Neural progenitor cell (in vitro differentiated cells): ENCODE results near the gene LIN9. TPM values are rescaled to one million over a fixed set of nuclear protein-coding genes. Genes with fewer than 3 reads are reported as not detected.

ENCODE experiments used
- DNase-seq: peaks from one replicate; pipeline ENCODE4 v3.0.0-alpha.2; 2016; ENCODE audit warnings: low spot score
- H2AFZ ChIP-seq: fragments of 200-600 bp; sonication (generic); replicated peaks from 2 replicates; pipeline ENCODE4 v1.6.1; 2016; ENCODE audit warnings: antibody characterized with exemption
- H3F3A ChIP-seq: fragments of 200-600 bp; sonication (generic); 2 replicates; pipeline ENCODE4 v1.6.1; 2016; ENCODE audit warnings: antibody characterized with exemption, low read depth
- H3K27ac ChIP-seq: fragments of 200-600 bp; sonication (generic); 2 replicates; pipeline ENCODE4 v1.5.1; 2016; ENCODE audit warnings: mild to moderate bottlenecking
- H3K27me3 ChIP-seq: fragments of 200-600 bp; sonication (generic); 2 replicates; pipeline ENCODE4 v1.6.1; 2016; ENCODE audit warnings: mild to moderate bottlenecking, moderate library complexity
- H3K36me3 ChIP-seq: fragments of 200-600 bp; sonication (generic); 2 replicates; pipeline ENCODE4 v1.5.1; 2016
- H3K4me1 ChIP-seq: fragments of 200-600 bp; sonication (generic); 2 replicates; pipeline ENCODE4 v1.6.1; 2016; ENCODE audit warnings: mixed run types
- H3K4me2 ChIP-seq: fragments of 200-600 bp; sonication (generic); 2 replicates; pipeline ENCODE4 v1.6.1; 2016
- H3K4me3 ChIP-seq: fragments of 200-600 bp; sonication (generic); 2 replicates; pipeline ENCODE4 v1.5.1; 2016
- H3K79me2 ChIP-seq: fragments of 200-600 bp; sonication (generic); 2 replicates; pipeline ENCODE4 v1.6.1; 2016; ENCODE audit warnings: low read depth
- H3K9ac ChIP-seq: fragments of 200-600 bp; sonication (generic); 2 replicates; pipeline ENCODE4 v1.6.1; 2016
- H3K9me3 ChIP-seq: fragments of 200-600 bp; sonication (generic); 2 replicates; pipeline ENCODE4 v1.5.1; 2016; ENCODE audit warnings: low read depth
- H4K20me1 ChIP-seq: fragments of 200-600 bp; sonication (generic); 2 replicates; pipeline ENCODE4 v1.6.1; 2016; ENCODE audit warnings: low read depth
- H3K27ac Mint-ChIP-seq: 3 replicates; pipeline ENCODE4 v1.8.0; 2021; ENCODE audit warnings: mixed read lengths
- H3K27me3 Mint-ChIP-seq: 2 replicates; pipeline ENCODE4 v1.8.0; 2022; ENCODE audit warnings: low read depth, mild to moderate bottlenecking, inconsistent platforms, moderate library complexity, mixed read lengths; ENCODE audit not compliant: insufficient read depth
- H3K36me3 Mint-ChIP-seq: 3 replicates; pipeline ENCODE4 v1.8.0; 2021; ENCODE audit warnings: mixed read lengths
- H3K4me1 Mint-ChIP-seq: 3 replicates; pipeline ENCODE4 v1.8.0; 2021; ENCODE audit warnings: mixed read lengths
- H3K4me3 Mint-ChIP-seq: 3 replicates; pipeline ENCODE4 v1.8.0; 2021; ENCODE audit warnings: mild to moderate bottlenecking, moderate library complexity, mixed read lengths
- H3K9me3 Mint-ChIP-seq: 3 replicates; pipeline ENCODE4 v1.8.0; 2020; ENCODE audit warnings: mixed read lengths
- EZH2 ChIP-seq: fragments of 200-600 bp; sonication (generic); IDR thresholded peaks from 2 replicates; pipeline ENCODE4 v1.6.1; 2017; ENCODE audit warnings: antibody characterized with exemption, mild to moderate bottlenecking, moderate library complexity
- EZH2phosphoT487 ChIP-seq: fragments of 200-600 bp; sonication (generic); IDR thresholded peaks from 2 replicates; pipeline ENCODE4 v1.6.1; 2017; ENCODE audit warnings: antibody characterized with exemption
- total RNA-seq: library from RNA; depleted of rRNA; stranded (reverse); fragments of >200 nt; gene quantifications from 2 replicates; pipeline ENCODE4 v1.2.3, GENCODE V29; 2015; ENCODE audit warnings: low replicate concordance
- TF ChIP-seq, protein P1 (sequence below): fragments of 200-600 bp; sonication (generic); IDR thresholded peaks from 2 replicates; pipeline ENCODE4 v1.5.1; 2017; ENCODE audit warnings: antibody characterized with exemption, mild to moderate bottlenecking

The LIN9 gene
- total RNA-seq, 1 donor from 2014 or later: 34.4 TPM

DNA sequence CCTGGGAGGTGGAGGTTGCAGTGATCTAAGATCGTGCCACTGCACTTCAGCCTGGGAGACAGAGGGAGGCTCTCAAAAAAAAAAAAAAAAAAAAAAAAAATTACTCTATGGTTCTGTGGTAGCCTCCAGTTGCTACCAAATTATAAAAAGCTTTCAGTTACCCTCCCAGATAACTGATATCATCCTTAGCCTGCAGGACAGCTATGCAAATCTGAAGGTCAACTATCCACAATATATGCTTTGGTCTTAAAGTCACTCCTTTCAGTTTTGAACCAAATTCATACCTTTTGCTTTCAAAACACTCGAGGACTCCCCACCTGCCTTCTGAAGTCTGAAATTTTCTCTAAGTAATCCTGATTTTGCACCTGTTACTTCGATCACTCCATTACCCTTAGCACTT lies 82.4 kb downstream of the LIN9 start:
- Histone ChIP-seq H3K4me3 (no peak overlapping the region), H3F3A (peaks cover 21% of the 10 kb centered on the region), H2AFZ (no peak overlapping the region), H3K4me1 (no peaks in the 10 kb centered on the region), H3K9ac (no peak overlapping the region), H3K79me2 (no peaks in the 10 kb centered on the region), H3K36me3 (peaks cover 10% of the 10 kb centered on the region), H3K27ac (no peak overlapping the region), H4K20me1 (peaks cover 4% of the 10 kb centered on the region), H3K27me3 (peaks cover 43% of the 10 kb centered on the region), H3K9me3 (no peaks in the 10 kb centered on the region), H3K4me2 (no peak overlapping the region)
- H3K4me1 Mint-ChIP-seq: peaks cover 3% of the 10 kb centered on the region
- H3K4me3 Mint-ChIP-seq: no peak overlapping the region
- H3K36me3 Mint-ChIP-seq: peaks cover 4% of the 10 kb centered on the region
- H3K27me3 Mint-ChIP-seq: peaks cover 27% of the 10 kb centered on the region
- H3K9me3 Mint-ChIP-seq: peaks cover 2% of the 10 kb centered on the region
- DNase-seq: no peak
- no peak overlapping the region for H3K27ac Mint-ChIP-seq
- TF ChIP-seq EZH2 (no peak), EZH2phosphoT487 (no peak)
- TF ChIP-seq, protein P1, sequence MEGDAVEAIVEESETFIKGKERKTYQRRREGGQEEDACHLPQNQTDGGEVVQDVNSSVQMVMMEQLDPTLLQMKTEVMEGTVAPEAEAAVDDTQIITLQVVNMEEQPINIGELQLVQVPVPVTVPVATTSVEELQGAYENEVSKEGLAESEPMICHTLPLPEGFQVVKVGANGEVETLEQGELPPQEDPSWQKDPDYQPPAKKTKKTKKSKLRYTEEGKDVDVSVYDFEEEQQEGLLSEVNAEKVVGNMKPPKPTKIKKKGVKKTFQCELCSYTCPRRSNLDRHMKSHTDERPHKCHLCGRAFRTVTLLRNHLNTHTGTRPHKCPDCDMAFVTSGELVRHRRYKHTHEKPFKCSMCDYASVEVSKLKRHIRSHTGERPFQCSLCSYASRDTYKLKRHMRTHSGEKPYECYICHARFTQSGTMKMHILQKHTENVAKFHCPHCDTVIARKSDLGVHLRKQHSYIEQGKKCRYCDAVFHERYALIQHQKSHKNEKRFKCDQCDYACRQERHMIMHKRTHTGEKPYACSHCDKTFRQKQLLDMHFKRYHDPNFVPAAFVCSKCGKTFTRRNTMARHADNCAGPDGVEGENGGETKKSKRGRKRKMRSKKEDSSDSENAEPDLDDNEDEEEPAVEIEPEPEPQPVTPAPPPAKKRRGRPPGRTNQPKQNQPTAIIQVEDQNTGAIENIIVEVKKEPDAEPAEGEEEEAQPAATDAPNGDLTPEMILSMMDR: no peak

DNA sequence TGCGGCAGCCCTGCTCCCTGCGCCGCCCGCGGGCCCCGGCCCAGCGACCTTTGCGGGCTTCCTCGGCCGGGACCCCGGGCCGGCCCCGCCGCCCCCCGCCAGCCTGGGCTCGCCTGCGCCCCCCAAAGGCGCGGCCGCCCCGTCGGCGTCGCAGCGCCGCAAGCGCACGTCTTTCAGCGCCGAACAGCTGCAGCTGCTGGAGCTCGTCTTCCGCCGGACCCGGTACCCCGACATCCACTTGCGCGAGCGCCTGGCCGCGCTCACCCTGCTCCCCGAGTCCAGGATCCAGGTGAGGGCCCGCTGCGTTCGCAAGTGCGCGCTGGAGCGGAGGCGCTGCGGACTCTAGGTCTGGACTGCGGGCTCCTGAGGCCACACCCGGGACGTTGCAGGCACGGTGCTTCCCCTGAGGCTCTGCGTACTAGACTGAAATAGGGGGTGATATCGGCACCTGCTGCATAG lies 85.1 kb downstream of the LIN9 start:
- Histone ChIP-seq H4K20me1 (peaks cover 4% of the 10 kb centered on the region), H3K4me2 (peak overlapping the region; percentile 94), H3K9ac (no peak overlapping the region), H3K4me1 (peaks cover 7% of the 10 kb centered on the region), H3F3A (peaks cover 31% of the 10 kb centered on the region), H3K36me3 (no peaks in the 10 kb centered on the region), H2AFZ (peak overlapping the region; percentile 99), H3K79me2 (no peaks in the 10 kb centered on the region), H3K27ac (no peak overlapping the region), H3K4me3 (peak overlapping the region; percentile 69), H3K27me3 (peaks cover 55% of the 10 kb centered on the region), H3K9me3 (no peaks in the 10 kb centered on the region)
- TF ChIP-seq EZH2phosphoT487 (peak; percentile 63), EZH2 (peak; percentile 87)
- TF ChIP-seq, protein P1: peak; percentile 38
- H3K4me3 Mint-ChIP-seq: peak overlapping the region; percentile 85
- peaks cover 10% of the 10 kb centered on the region for H3K4me1 Mint-ChIP-seq
- peak; percentile 76 for DNase-seq
- peaks cover 2% of the 10 kb centered on the region for H3K9me3 Mint-ChIP-seq
- peaks cover 27% of the 10 kb centered on the region for H3K27me3 Mint-ChIP-seq
- peaks cover 3% of the 10 kb centered on the region for H3K36me3 Mint-ChIP-seq
- no peak overlapping the region for H3K27ac Mint-ChIP-seq

DNA sequence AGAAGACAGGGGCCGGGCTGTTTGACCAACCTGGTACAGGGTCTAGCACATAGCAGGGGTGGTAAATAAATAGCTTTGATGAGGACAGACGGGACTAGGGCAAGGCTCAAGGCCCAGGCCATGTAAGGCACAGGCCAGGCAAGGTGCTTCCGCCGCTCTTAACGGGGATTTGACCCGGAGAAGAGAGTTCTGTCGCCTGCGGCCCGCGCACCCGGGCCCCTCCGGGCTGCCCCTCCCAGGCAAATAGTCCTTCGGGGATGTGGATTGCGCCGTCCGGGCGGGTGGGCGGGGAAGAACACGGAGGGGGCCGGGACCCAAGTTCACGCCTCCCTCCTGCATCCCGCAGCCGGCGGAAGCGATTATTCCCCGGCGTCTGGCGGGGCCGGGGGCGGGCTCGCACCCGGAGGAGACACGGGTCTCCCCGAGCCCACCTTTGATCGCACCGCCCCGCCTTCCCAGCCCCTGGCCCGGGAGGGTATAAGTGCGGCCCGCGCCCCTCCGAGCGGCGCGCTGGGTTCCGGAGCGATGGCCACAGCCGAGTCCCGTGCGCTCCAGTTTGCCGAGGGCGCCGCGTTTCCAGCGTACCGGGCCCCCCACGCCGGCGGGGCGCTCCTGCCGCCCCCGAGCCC lies 85.7 kb downstream of the LIN9 start, which contains the start of gene MIXL1:
Gene MIXL1 (plus strand): TSS at position 508 of the 629 bp plus-strand sequence. CDS start 18 bp downstream, at position 526.
- H3K9me3 Mint-ChIP-seq: peaks cover 2% of the 10 kb centered on the region
- Histone ChIP-seq H3K4me1 (peaks cover 7% of the 10 kb centered on the region), H3K4me3 (peak within 1 kb of the TSS; percentile 69), H3F3A (peaks cover 31% of the 10 kb centered on the region), H3K36me3 (no peaks in the 10 kb centered on the region), H4K20me1 (peaks cover 4% of the 10 kb centered on the region), H3K4me2 (peak within 1 kb of the TSS; percentile 94), H3K9ac (no peak within 1 kb of the TSS), H3K27ac (no peak within 1 kb of the TSS), H3K9me3 (no peaks in the 10 kb centered on the region), H3K27me3 (peaks cover 55% of the 10 kb centered on the region), H3K79me2 (no peaks in the 10 kb centered on the region), H2AFZ (peak within 1 kb of the TSS; percentile 99)
- peak within 1 kb of the TSS; percentile 85 for H3K4me3 Mint-ChIP-seq
- TF ChIP-seq EZH2 (peak; percentile 57), EZH2phosphoT487 (no peak)
- H3K36me3 Mint-ChIP-seq: peaks cover 3% of the 10 kb centered on the region
- peak; percentile 37 for DNase-seq
- H3K4me1 Mint-ChIP-seq: peaks cover 10% of the 10 kb centered on the region
- no peak within 1 kb of the TSS for H3K27ac Mint-ChIP-seq
- H3K27me3 Mint-ChIP-seq: peaks cover 31% of the 10 kb centered on the region

DNA sequence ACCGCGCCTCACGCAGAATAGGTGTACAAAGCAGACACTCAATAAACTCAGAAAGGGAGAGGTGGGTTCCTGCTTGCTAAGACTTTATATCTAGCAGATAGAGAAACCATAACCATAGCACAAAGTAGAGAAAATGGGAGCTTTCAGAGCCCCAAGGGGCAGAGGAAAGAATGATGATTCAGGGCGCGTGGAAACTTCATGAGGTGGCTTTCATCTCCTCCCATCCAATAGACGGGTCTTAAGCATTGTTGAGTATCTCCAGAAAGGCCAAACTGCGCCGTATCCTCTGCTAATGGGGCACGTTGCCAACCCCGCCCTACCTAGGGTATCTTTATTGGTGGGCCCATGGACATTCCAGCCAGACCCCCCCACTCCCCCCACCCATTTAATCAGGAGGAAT lies 86.3 kb downstream of the LIN9 start:
- TF ChIP-seq EZH2phosphoT487: no peak
- TF ChIP-seq, protein P1: no peak
- no peak for TF ChIP-seq EZH2
- DNase-seq: no peak
- Mint-ChIP-seq H3K4me3 (peak overlapping the region; percentile 82), H3K9me3 (peaks cover 2% of the 10 kb centered on the region), H3K27me3 (peaks cover 31% of the 10 kb centered on the region), H3K36me3 (peaks cover 3% of the 10 kb centered on the region), H3K4me1 (peaks cover 10% of the 10 kb centered on the region), H3K27ac (no peak overlapping the region)
- Histone ChIP-seq H3K27ac (no peak overlapping the region), H3K4me2 (peak overlapping the region; percentile 94), H3K27me3 (peaks cover 55% of the 10 kb centered on the region), H2AFZ (no peak overlapping the region), H3K36me3 (no peaks in the 10 kb centered on the region), H3K4me3 (no peak overlapping the region), H3K4me1 (peaks cover 7% of the 10 kb centered on the region), H3K79me2 (no peaks in the 10 kb centered on the region), H4K20me1 (peaks cover 4% of the 10 kb centered on the region), H3K9ac (no peak overlapping the region), H3K9me3 (no peaks in the 10 kb centered on the region), H3F3A (peaks cover 31% of the 10 kb centered on the region)
